Gastrocnemius medialis (tissue), 4 donors: ENCODE data around the gene TMEM108.

Source experiments
- POLR2A ChIP-seq, 2 donors: fragments of 450-650 bp; IDR thresholded peaks; one replicate each; pipeline ENCODE4 v1.6.1; 2017; ENCODE audit warnings: antibody characterized with exemption in 2 of 2, mild to moderate bottlenecking in 2 of 2, moderate library complexity in 2 of 2
- TF ChIP-seq, protein P1 (sequence below), 5 experiments: fragments of 450-650 bp in 3 of 5; fragments of 200-600 bp in 2 of 5; sonication (generic) in 2 of 5; IDR thresholded peaks in 4 of 5; conservative IDR thresholded peaks in 1 of 5; 1 replicate in 4 of 5; 2 replicates in 1 of 5; pipeline ENCODE4 v1.5.1; 2016 to 2019; ENCODE audit warnings: antibody characterized with exemption in 5 of 5, mild to moderate bottlenecking in 3 of 5, moderate library complexity in 3 of 5

DNA sequence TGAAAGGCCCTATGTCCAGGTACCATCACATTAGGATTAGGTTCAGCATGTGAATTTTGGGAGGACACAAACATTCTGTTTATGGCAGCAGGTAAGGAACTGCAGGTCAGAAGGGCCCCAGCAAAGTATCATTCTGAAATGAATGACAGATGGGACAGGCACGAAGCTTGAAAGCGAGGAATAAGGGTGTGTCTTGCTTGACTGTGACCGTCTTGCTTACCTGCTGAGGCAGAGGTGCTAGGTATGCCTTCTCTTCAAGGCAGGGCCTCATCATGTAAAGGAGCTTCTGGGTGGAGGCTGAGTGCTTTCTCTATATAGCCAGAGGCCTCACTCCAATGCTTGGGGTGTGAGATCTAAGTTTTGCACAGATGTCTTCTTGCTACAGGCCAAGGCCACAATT lies 41.4 kb downstream of the TMEM108 start:
- TF ChIP-seq, protein P1, sequence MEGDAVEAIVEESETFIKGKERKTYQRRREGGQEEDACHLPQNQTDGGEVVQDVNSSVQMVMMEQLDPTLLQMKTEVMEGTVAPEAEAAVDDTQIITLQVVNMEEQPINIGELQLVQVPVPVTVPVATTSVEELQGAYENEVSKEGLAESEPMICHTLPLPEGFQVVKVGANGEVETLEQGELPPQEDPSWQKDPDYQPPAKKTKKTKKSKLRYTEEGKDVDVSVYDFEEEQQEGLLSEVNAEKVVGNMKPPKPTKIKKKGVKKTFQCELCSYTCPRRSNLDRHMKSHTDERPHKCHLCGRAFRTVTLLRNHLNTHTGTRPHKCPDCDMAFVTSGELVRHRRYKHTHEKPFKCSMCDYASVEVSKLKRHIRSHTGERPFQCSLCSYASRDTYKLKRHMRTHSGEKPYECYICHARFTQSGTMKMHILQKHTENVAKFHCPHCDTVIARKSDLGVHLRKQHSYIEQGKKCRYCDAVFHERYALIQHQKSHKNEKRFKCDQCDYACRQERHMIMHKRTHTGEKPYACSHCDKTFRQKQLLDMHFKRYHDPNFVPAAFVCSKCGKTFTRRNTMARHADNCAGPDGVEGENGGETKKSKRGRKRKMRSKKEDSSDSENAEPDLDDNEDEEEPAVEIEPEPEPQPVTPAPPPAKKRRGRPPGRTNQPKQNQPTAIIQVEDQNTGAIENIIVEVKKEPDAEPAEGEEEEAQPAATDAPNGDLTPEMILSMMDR (IDR thresholded peaks at IDR 0.05 in 4 of 5, conservative IDR thresholded peaks at IDR 0.05 in 1 of 5) = no peak
- no peak for TF ChIP-seq POLR2A (IDR thresholded peaks at IDR 0.05)
